HG02623 (cell line): Measurements from ENCODE around the gene TMEM116.
"Not testable (repeated sequence)": the region's sequence is repeated elsewhere in the genome, so short reads cannot be mapped to it uniquely, and the experiment has no call there.

Experiments
- ATAC-seq: cut with Tn5 transposase; IDR thresholded peaks from one replicate; pipeline ENCODE4 v1.9.1; 2021; ENCODE audit warnings: moderate library complexity; ENCODE audit not compliant: unreplicated experiment

The TMEM116 gene

GRCh38 chr12:112012775-112013600 is at the start of gene TMEM116, which contains the start of gene ERP29:
Gene TMEM116 (minus strand): TSS chr12:112013165. CDS start chr12:112005270, 7,895 bp downstream.
Gene ERP29 (plus strand): TSS chr12:112013426. CDS start chr12:112013466, 40 bp downstream.
- ATAC-seq = peak; percentile 63

DNA sequence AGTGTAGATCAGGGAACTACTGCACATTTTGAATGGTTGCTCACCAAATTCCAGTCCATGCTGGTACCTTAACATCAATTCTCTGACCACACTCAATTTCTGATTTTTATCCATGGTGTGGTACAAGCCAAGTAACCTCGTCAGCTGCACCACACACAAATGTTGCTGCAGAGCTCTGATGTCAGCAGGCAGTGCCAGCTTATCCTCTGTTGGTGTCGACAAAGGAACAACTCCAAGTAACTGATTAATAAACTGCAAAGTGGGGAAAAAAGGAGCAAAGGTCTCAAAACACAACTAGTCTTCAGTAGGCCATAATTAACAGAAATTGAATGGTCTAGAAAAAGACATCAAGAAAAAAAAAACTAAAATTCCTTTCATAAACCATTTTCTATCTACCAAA is 48.2 kb upstream of the TMEM116 start:
- no peak for ATAC-seq

DNA sequence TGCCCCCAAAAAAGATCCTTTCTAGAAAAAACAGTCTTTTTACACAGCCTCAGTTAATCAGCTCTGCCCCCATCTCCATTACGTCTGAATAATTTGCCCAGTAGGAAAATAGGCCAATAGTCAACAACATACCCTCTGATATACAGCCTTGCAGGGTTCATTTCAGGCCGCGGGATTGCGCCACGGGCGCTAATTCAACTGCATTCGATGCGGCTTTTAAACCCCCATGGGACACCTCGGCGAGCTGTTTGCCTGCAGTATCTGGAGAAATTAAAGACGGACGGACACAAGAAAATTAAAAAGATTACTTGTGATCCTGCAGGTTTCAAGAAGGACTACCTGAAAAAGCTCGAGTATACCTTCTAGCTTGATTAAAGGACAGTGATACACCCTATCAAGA is 36.4 kb upstream of the TMEM116 start:
- ATAC-seq = no peak

- no peak for ATAC-seq
Observed at GRCh38 chr12:112046003-112046402, 33.0 kb upstream of the TMEM116 start.

DNA sequence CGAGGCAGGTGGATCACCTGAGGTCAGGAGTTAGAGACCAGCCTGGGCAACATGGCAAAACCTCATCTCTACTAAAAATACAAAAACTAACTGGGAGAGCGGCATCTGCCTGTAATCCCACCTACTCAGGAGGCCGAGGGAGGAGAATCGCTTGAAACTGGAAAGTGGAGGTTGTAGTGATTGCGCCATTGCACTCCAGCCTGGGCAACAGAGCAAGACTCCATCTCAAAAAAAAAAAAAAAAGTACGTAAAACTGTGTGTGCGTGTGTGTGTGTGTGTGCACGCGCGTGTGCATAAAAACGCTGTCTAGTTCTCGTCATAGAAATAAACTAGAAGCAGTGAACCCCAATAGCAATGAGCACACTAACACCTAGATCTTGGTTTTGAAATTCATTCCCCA is 23.6 kb upstream of the TMEM116 start:
- not testable (repeated sequence) for ATAC-seq

- ATAC-seq = no peak
Observed at GRCh38 chr12:112035219-112035785, 22.3 kb upstream of the TMEM116 start.

- ATAC-seq = no peak
Observed at GRCh38 chr12:112032292-112032691, 19.3 kb upstream of the TMEM116 start.

- no peak for ATAC-seq
Observed at GRCh38 chr12:112031472-112031871, 18.5 kb upstream of the TMEM116 start.

GRCh38 chr12:112029301-112029700 is 16.3 kb upstream of the TMEM116 start:
- ATAC-seq = no peak

DNA sequence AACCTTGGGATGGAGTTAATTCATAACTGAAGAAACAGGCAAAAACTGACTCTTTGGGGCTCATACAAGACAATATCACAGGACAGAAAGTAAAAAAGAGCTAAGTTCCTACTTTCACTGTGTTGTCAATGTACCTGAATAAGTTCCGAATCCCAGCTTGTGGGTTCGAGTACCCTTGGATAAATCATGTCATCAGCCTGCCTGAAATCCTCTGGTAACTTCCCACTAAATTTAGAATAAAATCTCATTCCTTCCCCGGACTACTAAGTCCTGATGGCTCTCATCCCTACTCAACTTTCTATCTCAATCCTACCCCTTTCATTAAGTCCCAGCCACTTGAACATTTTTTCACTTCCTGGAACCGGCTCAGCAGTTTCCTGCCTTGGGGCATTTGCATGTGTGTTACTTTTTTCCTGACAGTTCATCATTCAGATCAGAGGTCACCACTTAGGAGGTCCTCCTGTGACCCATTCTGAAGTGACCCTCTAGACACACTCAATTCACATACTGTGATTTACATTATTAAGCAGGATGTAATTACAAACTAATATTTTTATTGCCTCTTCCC is 12.9 kb upstream of the TMEM116 start:
- ATAC-seq = no peak

GRCh38 chr12:112023759-112024396 is 10.9 kb upstream of the TMEM116 start:
- no peak for ATAC-seq

DNA sequence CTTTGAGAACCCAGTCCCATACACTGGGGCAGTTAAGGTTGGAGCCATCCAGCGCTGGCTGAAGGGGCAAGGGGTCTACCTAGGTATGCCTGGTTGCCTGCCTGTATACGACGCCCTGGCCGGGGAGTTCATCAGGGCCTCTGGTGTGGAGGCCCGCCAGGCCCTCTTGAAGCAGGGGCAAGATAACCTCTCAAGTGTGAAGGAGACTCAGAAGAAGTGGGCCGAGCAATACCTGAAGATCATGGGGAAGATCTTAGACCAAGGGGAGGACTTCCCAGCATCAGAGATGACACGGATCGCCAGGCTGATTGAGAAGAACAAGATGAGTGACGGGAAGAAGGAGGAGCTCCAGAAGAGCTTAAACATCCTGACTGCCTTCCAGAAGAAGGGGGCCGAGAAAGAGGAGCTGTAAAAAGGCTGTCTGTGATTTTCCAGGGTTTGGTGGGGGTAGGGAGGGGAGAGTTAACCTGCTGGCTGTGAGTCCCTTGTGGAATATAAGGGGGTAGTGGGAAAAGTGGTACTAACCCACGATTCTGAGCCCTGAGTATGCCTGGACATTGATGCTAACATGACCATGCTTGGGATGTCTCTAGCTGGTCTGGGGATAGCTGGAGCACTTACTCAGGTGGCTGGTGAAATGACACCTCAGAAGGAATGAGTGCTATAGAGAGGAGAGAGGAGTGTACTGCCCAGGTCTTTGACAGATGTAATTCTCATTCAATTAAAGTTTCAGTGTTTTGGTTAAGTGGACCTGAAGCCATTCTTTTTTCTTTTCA is 9.5 kb upstream of the TMEM116 start:
- no peak for ATAC-seq

DNA sequence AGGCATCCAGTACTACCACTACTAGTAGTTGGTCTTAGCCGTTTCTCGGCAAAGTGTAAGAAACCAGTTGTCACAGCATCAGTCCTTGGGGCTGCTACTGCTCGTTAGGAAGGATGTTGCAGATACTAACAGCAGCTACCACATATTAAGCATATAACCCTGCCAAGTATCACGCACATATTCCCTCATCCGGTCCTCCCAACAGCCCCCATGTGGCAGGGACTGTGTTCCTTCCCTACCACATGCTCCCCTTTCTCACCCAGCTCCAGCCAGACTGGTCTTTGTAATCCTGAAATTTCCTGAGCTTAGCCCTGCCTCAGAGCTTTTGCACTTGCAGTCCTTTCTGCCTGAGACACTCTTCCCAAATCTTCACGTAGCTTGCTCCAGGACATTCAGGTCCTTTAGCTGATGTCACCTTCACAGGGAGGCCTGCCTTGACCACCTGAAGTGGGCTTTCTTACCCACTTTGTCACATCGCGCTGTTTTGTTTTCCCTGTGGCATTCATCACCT is 8.0 kb upstream of the TMEM116 start:
- no peak for ATAC-seq

DNA sequence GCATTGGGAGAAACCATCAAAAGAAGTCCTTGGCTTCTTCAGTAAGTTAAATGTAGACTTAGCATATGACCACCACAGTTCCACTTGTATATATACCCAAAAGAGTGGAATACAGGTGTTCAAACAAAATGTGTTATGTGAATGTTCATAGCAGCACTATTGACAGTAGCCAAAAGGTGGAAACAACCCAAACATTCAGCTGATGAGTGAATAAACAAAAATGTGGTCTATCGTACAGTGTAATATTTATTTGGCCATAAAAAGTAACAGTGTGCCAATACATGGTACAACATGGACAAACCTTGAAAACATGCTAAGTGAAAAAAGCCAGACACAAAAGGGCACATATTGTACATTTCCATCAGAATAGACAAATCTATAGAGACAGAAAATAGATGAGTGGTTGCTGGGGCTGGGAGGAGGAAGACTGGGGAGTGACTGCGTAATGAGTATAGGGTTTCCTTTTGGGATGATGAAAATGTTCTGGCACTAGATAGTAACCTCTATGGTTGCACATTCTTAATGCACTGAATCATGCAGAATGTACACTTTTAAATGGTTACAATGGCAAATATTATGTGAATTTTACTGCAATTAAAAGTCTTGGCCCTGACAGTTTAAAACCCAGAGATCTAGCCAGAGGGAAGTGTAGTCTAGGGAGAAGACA is 5.7 kb upstream of the TMEM116 start:
- no peak for ATAC-seq

DNA sequence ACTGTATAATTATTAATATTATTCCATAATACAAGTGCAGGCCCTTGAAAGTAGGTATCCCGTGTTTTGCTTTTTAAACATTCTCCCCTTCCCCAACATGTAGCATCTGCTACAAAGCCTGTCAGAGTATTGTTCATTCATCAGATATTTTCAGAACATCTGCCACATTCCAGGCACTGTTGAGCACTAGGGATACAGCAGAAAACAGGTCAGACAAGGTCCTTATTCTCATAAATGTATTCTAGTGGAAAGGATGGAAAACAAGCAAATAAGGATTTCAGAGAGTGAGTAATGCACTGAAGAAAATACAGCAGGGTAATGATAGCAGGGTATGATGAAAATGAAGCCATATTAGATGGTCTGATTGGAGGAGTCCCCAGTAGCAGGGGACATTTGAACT is 4.1 kb upstream of the TMEM116 start:
- no peak for ATAC-seq

DNA sequence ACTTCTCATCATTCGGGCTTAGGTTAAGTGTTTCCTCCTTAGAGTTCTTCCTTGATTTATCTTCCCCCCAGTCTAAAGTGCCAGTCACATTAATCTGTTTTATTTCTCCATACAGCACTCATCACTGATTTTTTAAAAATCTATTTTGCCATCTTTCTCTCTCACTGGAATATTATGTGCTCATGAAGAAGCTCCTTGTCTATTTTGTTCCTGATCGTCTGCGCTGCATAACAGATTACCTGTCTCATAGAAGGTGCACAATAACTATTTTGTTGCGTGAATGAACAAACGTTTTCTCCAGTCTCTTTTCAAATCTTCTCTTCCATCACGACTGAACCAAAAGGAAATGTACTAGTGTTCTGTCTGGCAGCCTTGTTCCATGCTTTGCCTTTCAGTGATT is 3.0 kb upstream of the TMEM116 start:
- no peak for ATAC-seq

DNA sequence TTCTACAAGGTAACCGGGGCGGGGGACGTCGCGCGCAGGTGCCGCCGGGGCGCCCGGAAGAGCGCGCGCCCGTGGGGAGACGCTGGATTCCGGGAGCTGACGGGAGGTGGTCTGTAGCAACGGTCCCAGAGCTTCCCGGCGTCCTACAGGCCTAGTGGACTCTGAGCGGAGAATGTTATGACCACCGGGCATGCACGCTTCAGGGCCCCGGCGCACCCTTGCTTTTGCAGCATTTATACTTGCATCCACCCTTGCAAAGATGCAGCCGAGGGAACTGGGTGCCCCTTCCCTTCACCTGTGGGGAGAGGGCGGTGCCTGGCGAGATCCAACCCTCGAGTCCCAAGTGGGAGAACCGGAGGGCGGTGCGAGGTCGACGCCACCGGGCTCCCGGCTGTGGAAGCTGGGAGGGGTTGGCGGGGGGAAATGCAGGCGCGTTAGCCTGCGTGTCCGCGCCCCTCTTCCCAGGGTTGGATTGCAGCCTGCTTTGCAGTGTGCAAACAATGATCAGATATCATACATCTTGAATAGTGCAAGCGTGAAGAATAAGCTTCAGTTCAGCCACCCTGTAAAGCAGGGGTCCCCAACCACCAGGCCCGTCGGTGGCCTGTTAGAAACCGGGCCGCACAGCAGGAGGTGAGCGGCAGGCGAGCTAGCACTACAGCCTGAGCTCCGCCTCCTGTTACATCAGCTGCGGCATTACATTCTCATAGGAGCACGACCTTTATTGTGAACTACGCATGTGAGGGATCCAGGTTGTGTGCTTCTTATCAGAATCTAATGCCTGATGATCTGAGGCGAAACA is 837 bp upstream of the TMEM116 start:
- ATAC-seq = peak; percentile 10

DNA sequence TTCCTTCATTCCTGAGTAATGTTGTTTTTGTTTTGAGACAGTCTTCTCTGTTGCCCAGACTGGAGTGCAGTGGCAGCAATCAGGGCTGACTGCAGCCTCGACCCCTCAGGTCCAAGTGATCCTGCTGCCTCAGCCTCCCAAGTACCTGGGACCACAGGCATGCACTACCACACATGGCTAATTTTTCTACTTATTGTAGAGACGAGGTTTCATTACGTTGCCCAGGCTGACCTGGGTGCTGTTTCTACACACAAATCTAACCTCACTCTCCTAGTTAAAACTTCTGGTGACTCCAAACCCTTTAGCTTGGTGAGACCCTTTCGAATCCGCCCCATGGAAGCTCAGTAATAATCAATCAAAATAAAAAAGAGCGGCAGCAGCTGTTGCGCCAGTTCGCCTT is 1.3 kb downstream of the TMEM116 start:
- no peak for ATAC-seq
